OCI-LY7 (cell line): ENCODE measurements around the gene PEX11G.

Experiments used
- CTCF ChIP-seq: fragments of 200-600 bp; sonication (generic); conservative IDR thresholded peaks from 2 replicates; pipeline ENCODE4 v1.5.1; 2014; ENCODE audit warnings: mild to moderate bottlenecking, antibody characterized with exemption, low read length, moderate library complexity, mixed read lengths
- EZH2phosphoT487 ChIP-seq: fragments of 200-600 bp; sonication (generic); IDR thresholded peaks from 2 replicates; pipeline ENCODE4 v1.6.1; 2018; ENCODE audit warnings: low read depth, borderline replicate concordance, mild to moderate bottlenecking, mixed run types, antibody characterized with exemption, low read length, moderate library complexity, mixed read lengths

DNA sequence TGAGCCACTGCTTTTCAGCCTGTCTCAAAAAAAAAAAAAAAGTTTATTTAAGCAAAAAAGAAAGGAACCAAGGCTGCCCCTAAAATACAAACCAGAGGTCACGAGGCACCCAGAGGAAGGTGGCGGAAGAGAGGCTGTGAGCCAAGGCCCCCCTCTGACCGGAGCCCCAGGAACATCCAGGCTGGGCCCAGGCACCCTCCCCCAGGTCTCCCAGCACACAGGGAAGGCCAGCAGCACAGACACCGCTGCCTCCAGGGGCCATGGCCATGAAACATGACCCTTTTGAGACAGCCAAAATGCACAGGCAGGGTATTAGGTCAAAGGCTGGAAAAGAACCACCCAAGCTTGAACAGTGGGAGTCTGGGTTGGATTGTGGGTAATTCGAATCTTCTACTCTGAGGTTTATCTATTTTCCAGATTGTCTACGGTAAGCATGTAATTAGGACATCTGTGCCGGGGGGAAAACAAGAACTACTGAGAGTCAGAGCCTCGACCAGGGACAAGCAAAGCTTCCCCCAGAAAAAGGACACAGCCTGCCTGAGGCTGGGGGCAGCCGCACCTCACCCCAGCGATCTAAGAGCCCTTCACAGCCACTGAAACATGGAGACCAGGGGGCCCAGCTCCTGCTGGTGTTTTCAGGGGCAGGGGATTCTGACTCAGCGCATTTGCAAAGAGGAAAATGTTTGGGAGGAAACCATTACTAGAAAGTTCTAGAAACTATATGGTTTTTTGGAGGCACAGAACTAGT lies 8.4 kb downstream of the PEX11G start:
- TF ChIP-seq CTCF (no peak), EZH2phosphoT487 (no peak)
